Neural progenitor cell (in vitro differentiated cells): ENCODE measurements around the gene MPPED1.
A peak's percentile ranks its signal among the peaks of the same experiment; 100 is the strongest.

Experiments
- EZH2 ChIP-seq: fragments of 200-600 bp; sonication (generic); IDR thresholded peaks from 2 replicates; pipeline ENCODE4 v1.6.1; 2017; ENCODE audit warnings: antibody characterized with exemption, mild to moderate bottlenecking, moderate library complexity
- TF ChIP-seq, protein P1 (sequence below): fragments of 200-600 bp; sonication (generic); IDR thresholded peaks from 2 replicates; pipeline ENCODE4 v1.5.1; 2017; ENCODE audit warnings: antibody characterized with exemption, mild to moderate bottlenecking

- TF ChIP-seq EZH2, result no peak
- TF ChIP-seq, protein P1, sequence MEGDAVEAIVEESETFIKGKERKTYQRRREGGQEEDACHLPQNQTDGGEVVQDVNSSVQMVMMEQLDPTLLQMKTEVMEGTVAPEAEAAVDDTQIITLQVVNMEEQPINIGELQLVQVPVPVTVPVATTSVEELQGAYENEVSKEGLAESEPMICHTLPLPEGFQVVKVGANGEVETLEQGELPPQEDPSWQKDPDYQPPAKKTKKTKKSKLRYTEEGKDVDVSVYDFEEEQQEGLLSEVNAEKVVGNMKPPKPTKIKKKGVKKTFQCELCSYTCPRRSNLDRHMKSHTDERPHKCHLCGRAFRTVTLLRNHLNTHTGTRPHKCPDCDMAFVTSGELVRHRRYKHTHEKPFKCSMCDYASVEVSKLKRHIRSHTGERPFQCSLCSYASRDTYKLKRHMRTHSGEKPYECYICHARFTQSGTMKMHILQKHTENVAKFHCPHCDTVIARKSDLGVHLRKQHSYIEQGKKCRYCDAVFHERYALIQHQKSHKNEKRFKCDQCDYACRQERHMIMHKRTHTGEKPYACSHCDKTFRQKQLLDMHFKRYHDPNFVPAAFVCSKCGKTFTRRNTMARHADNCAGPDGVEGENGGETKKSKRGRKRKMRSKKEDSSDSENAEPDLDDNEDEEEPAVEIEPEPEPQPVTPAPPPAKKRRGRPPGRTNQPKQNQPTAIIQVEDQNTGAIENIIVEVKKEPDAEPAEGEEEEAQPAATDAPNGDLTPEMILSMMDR, result peak; percentile 31
Observed at GRCh38 chr22:43481568-43482317, 69.9 kb downstream of the MPPED1 start.
